Measurements from ENCODE around the gene CBARP. TPM values are rescaled to one million over a fixed set of nuclear protein-coding genes. Genes with fewer than 3 reads are reported as not detected.

Gene CBARP
- total RNA-seq, 1 donor from 2014 or later, result 0.96 TPM

DNA sequence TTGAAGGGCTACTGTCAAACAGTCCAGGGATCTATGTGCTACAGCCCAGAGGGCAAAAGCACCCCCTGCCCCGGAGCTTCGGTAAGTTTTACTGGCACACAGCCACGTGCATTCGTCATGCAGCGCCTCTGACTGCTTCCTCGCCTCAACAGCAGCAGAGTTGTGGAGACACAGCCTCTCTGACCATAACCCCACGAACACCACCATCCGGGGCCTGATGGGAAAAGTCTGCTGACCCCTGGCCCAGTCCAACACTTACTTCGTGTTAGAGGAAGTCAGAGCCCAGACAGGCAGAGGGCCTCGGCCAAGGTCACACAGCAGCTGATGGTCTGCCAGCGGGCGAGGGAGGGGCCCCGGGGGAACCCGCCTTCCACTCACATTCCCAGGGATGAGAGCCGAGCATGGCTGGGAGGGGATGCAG lies 5.1 kb downstream of the CBARP start:
- no peak overlapping the region for H3K4me3 ChIP-seq
- no peaks in the 10 kb centered on the region for H3K9me3 ChIP-seq (replicated peaks)
- peak overlapping the region; percentile 40 for H3K27ac ChIP-seq (replicated peaks)
- peaks cover 28% of the 10 kb centered on the region for H3K4me1 ChIP-seq
- DNase-seq, result no peak
- TF ChIP-seq, protein P1, sequence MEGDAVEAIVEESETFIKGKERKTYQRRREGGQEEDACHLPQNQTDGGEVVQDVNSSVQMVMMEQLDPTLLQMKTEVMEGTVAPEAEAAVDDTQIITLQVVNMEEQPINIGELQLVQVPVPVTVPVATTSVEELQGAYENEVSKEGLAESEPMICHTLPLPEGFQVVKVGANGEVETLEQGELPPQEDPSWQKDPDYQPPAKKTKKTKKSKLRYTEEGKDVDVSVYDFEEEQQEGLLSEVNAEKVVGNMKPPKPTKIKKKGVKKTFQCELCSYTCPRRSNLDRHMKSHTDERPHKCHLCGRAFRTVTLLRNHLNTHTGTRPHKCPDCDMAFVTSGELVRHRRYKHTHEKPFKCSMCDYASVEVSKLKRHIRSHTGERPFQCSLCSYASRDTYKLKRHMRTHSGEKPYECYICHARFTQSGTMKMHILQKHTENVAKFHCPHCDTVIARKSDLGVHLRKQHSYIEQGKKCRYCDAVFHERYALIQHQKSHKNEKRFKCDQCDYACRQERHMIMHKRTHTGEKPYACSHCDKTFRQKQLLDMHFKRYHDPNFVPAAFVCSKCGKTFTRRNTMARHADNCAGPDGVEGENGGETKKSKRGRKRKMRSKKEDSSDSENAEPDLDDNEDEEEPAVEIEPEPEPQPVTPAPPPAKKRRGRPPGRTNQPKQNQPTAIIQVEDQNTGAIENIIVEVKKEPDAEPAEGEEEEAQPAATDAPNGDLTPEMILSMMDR (IDR thresholded peaks at IDR 0.05; ENCODE audit: borderline replicate concordance), result no peak
- H3K36me3 ChIP-seq, result peaks cover 8% of the 10 kb centered on the region
- intact Hi-C loops (cut with micrococcal nuclease), result no loop called here
- H3K27me3 ChIP-seq (ENCODE audit: low read depth), result peaks cover 6% of the 10 kb centered on the region

DNA sequence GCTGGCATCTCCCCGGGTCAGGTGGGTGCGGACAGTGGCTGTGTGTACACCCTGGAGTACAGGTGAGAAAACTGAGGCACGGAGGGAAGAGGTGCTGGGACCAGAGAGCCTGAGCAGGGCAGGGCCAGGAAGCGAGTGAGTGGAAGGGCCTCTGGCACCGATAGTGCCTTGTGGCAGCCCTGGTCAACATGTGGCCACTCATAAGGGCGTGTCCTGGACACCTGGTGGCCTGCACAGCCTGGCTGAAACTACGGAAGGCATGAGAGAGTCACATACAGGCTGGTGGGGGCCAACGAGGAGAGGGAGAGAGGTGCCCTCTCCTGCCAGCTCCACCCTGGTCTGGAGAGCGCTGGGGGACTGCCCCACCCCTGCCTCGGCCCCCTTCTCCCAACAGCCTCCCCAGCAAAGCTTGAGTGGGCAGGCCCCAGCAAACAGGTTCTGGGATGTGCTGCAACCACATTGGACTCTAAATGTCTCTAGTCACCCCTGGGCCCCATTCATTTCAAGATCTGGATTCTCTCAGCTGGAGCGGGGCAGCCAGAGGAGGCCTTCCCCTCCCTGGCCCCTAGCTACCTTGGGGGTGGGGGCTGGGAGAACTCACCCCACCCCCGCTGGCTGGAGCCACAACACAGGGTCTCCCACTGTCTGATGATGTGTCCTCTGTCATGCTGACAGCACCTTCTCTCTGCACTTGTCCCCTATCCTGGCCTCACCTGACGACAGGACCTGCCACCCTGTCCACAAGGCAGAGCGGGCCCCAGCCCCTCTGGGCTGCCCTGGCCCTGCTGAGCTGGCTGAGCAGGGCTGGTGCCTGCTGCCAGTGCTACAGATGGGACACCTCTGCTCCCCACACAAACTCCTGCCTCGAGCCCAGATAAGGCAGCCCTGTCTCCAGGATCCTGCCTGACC lies 5.8 kb downstream of the CBARP start:
- Histone ChIP-seq H3K4me1 (peaks cover 23% of the 10 kb centered on the region), H3K36me3 (peaks cover 14% of the 10 kb centered on the region), H3K27me3 (ENCODE audit: low read depth) (peaks cover 2% of the 10 kb centered on the region), H3K9me3 (replicated peaks) (no peaks in the 10 kb centered on the region), H3K4me3 (no peak overlapping the region), H3K27ac (replicated peaks) (peak overlapping the region; percentile 40)
- intact Hi-C loops (cut with micrococcal nuclease), result no loop called here
- TF ChIP-seq, protein P1 (IDR thresholded peaks at IDR 0.05; ENCODE audit: borderline replicate concordance), result no peak
- no peak for DNase-seq

DNA sequence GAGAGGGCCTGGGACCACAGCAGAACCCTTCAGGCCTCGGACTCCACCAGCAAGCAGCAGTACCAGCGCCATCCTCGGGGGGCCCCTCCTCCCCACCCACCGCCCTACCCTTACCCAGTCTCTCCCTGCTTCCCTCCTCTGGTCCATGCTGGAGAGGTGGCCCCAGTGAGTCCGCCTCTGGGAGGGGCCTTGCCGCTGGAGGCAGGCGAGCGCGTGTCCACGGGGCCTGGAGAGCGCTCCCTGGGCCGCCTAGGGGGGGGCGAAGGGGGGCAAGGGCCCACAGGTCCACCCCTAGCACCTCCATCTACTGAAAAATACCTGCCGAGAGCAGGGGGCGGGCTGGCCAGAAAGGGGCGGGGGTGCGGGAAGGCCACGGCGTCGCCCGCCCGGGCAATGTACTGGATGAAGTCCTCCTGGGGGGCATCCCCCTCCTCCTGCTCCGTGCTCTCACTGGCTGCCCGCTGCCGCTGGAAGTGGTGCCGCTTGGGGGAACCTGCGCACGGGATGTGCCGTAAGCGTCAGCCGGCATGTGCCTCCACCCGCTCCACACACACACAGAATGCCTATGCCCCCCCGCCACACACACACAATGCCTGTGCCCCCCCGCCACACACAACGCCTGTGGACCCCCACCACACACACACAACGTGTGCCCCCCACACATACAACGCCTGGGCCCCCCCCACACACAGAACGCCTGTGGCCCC lies 6.9 kb downstream of the CBARP start:
- intact Hi-C loops (cut with micrococcal nuclease), result no loop called here

DNA sequence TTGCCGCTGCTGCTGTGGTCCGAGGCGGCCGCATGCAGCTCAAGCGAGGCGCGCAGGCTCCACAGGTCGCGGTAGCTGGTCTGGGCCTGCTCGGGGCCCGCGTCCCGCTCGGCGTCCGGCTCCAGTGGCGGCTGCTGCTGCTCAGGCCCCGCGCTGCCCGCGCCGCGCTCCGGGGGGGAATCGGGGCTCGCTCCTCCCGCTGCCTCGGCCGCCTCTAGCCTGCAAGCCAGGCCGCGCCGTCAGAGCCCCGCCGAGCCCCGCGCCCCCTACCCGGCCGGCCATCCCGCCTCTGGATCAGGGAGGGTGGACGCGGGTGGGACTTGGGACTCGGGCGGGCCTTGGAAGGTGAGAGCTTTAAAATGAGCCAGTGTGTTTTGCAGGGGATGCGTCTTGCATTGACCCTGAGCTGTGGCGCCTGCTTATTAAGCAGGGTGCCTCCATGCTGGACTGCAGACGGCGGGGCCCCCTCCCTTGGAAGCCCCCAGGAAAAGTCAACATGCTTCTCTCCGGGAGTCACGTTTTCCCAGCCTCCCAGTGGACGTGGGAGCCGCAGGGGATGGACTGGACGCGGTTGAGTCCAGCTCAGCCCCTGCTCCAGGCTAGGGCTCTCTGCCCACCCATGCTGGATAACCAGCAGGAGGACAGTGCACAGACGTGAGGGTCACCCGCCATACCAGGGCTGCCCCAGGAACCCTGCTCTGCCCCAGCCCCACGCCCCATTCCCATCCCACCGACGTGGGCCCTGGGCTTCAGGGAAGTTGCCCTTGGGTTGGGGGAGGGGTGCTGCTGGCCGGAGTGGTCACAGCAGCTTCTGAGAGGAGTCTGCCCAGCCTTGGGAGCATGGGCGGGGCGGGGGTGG lies 7.7 kb downstream of the CBARP start:
- Histone ChIP-seq H3K9me3 (replicated peaks) (no peaks in the 10 kb centered on the region), H3K27ac (replicated peaks) (no peak overlapping the region), H3K27me3 (ENCODE audit: low read depth) (no peaks in the 10 kb centered on the region), H3K4me1 (peaks cover 17% of the 10 kb centered on the region), H3K36me3 (peaks cover 31% of the 10 kb centered on the region), H3K4me3 (no peak overlapping the region)
- no peak for DNase-seq
- TF ChIP-seq, protein P1 (IDR thresholded peaks at IDR 0.05; ENCODE audit: borderline replicate concordance), result no peak
- intact Hi-C loops (cut with micrococcal nuclease), result no loop called here

More for the DNA sequence above, 6.9 kb downstream of the CBARP start:
- TF ChIP-seq, protein P1 (IDR thresholded peaks at IDR 0.05; ENCODE audit: borderline replicate concordance), result no peak
- no peak for DNase-seq
- no peak overlapping the region for H3K4me3 ChIP-seq
- H3K9me3 ChIP-seq (replicated peaks), result no peaks in the 10 kb centered on the region
- peaks cover 17% of the 10 kb centered on the region for H3K4me1 ChIP-seq
- no peaks in the 10 kb centered on the region for H3K27me3 ChIP-seq (ENCODE audit: low read depth)
- no peak overlapping the region for H3K27ac ChIP-seq (replicated peaks)
- H3K36me3 ChIP-seq, result peaks cover 25% of the 10 kb centered on the region
